Heart left ventricle (tissue), 16 donors: ENCODE results near the gene LYPD4. TPM values are rescaled to one million over a fixed set of nuclear protein-coding genes. Genes with fewer than 3 reads are reported as not detected.
A peak's percentile ranks its signal among the peaks of the same experiment; 100 is the strongest.

Source experiments
- ATAC-seq, 4 donors: fragments of 200-7000 bp; cut with Tn5 transposase; one replicate each; pipeline ENCODE4 v1.9.1; 2020 to 2022; ENCODE audit warnings: moderate library complexity in 4 of 4, mild to moderate bottlenecking in 3 of 4, moderate number of reproducible peaks in 1 of 4
- DNase-seq, 5 donors: peaks; one replicate each; pipeline ENCODE4 v3.0.0-alpha.2; 2020
- H3K27ac ChIP-seq, 12 donors: fragments of 200-600 bp; sonication (generic) in 4 of 12; one replicate each; pipeline versions ENCODE4 v1.5.0 to v1.8.0; 2016 to 2022; ENCODE audit warnings: mild to moderate bottlenecking in 2 of 12
- H3K27me3 ChIP-seq, 9 donors: fragments of 200-600 bp; sonication (generic) in 2 of 9; one replicate each; pipeline versions ENCODE4 v1.5.1 to v1.8.0; 2016 to 2022; ENCODE audit warnings: mild to moderate bottlenecking in 3 of 9
- H3K36me3 ChIP-seq, 9 donors: fragments of 200-600 bp; sonication (generic) in 2 of 9; one replicate each; pipeline versions ENCODE4 v1.5.0 to v1.8.0; 2018 to 2022; ENCODE audit warnings: mild to moderate bottlenecking in 2 of 9
- H3K4me1 ChIP-seq, 12 donors: fragments of 200-600 bp; sonication (generic) in 4 of 12; one replicate each; pipeline versions ENCODE4 v1.5.0 to v1.8.0; 2016 to 2022; ENCODE audit warnings: mild to moderate bottlenecking in 3 of 12
- H3K4me3 ChIP-seq, 12 donors: fragments of 200-600 bp; sonication (generic) in 4 of 12; one replicate each; pipeline versions ENCODE4 v1.5.0 to v1.8.0; 2017 to 2022; ENCODE audit warnings: mild to moderate bottlenecking in 9 of 12, moderate library complexity in 4 of 12
- H3K9me3 ChIP-seq, 12 donors: fragments of 200-600 bp; sonication (generic) in 4 of 12; one replicate each; pipeline versions ENCODE4 v1.5.0 to v1.8.0; 2016 to 2022; ENCODE audit warnings: mild to moderate bottlenecking in 1 of 12
- POLR2A ChIP-seq, 2 donors: fragments of 450-650 bp; IDR thresholded peaks; one replicate each; pipeline ENCODE4 v1.6.1; 2017; ENCODE audit warnings: antibody characterized with exemption in 2 of 2, mild to moderate bottlenecking in 2 of 2, moderate library complexity in 2 of 2
- WGBS, 4 donors: extraction: QIAGEN DNeasy Blood & Tissue Kit in 2 of 4; methylation state at CpG; one replicate each; pipeline versions ENCODE4 v1.1.5 to v1.1.7; 2013 to 2018; 5-methylcytosine and 5-hydroxymethylcytosine counted together
- intact Hi-C, 10 donors: fragments of 100-400 bp; cut with DNase I; formaldehyde crosslinking; loops; one replicate each; pipeline versions ENCODE4 v1.11.1 to v1.14.2; 2022
- polyA plus RNA-seq, 2 donors: library from polyadenylated mRNA; stranded (reverse); fragments of 200-250 nt; gene quantifications; one replicate each; pipeline ENCODE4 v1.2.3, GENCODE V29; 2013
- total RNA-seq, 9 donors: library from RNA; depleted of rRNA in 2 of 9; stranded (reverse); fragments of >200 nt in 2 of 9; fragmentation: NEBNext Ultra II Directional in 3 of 9; extraction: Animal tissue kit (Norgen Biotek cat#: 25700) in 3 of 9; gene quantifications; one replicate each; pipeline versions ENCODE4 v1.1.0 to v1.2.4, GENCODE V29; 2016 to 2023
- TF ChIP-seq, protein P1 (sequence below), 12 donors: fragments of 200-600 bp; sonication (generic) in 4 of 12; IDR thresholded peaks; one replicate each; pipeline versions ENCODE4 v1.5.0 to v1.8.0; 2018 to 2022; ENCODE audit warnings: antibody characterized with exemption in 12 of 12, mild to moderate bottlenecking in 5 of 12
- donor health status: ischemic (EF 13 %, LVEDD 7.1; RV severe dilation, severe dysfunction).
- donor health status: healthy with polysubstance abuse.
- donor health status: DM: no; HTN: yes; CAD: no.
- donor health status: DM: no; HTN: no; CAD: no.
- donor health status: ischemic (EF 25% LVEDD 6.9; RV normal size, moderate dysfunction).
- donor health status: ischemic (EF 25% LVEDD 5.7; RV mildly dilated, moderate dysfunction).
- donor health status: healthy.
- donor health status: DM: yes; HTN: yes; CAD: no.
- donor health status: ischemic (EF 35%, LVEDD 5.7; RV mildly dilated, moderate dysfunction).
- donor health status: nonischemic (EF 11% LVEDD 7.7; RV severe dilation, severe dysfunction).
- donor health status: DM: yes; HTN: yes; CAD: no.
- donor health status: PGD.
- donor health status: ischemic (EF 29% LVEDD 5.4; RV normal size, mild dysfunction).
- donor health status: nonischemic (EF 23%, LVEDD 6.1; RV moderate dilation, normal function).

The LYPD4 gene
- total and polyA plus RNA-seq, 11 donors: not detected

DNA sequence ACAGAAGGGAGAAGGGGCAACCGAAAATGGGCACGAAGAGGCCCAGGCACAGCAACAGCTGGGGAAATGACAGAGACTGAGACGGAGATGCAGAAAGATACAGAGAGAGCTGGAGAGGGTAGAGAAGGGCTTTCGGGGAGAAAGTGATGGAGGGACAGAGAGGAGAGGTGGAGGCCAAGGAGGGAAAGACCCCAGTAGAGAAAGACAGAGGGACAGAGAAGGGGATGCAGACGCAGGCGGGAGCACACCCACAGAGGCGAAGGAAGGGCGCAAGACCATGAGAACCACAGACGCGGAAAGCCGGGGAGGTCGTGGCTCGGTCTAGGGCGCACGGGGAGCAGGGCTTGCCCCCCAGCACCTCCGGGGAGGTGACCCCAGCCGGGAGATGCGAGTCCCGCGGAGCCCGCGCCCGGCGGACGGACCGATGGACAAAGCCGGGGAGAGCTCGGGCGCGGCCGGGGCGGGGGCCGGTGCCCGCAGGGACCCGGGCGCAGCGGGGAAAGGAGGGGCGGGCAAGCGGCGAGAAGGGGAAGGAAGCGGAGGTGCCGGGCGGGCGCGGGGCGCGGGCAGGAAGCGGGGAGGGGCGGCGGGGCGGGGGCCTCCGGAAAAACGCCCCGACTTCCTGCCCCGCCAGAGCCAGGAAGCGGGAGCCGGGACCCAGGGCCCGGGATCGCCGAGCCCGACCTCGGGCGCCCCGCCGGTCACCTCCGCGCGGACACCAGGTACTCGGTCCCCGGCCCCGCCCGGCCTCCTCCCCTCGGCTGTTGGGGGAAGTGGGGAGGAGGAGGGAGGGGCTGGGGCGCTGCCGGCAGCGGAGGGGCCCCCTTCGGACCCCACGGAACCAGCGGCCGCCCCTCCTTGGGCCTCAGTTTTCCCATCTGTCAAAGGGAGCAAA lies 38.3 kb upstream of the LYPD4 start, which contains the start of gene ARHGEF1:
Gene ARHGEF1 (plus strand): TSS at position 617 of the 895 bp plus-strand sequence. CDS start 4,899 bp downstream, outside the sequence.
- Histone ChIP-seq H3K9me3 (no peaks in the 10 kb centered on the region), H3K27ac (peak within 1 kb of the TSS; percentile 83 to 98 (median 93)), H3K4me3 (peak within 1 kb of the TSS; percentile 45 to 99 (median 92)), H3K27me3 (no peaks in the 10 kb centered on the region), H3K36me3 (peaks cover 0 to 4% (median 0%) of the 10 kb centered on the region in 9 donors), H3K4me1 (peaks cover 0 to 48% (median 32%) of the 10 kb centered on the region in 12 donors)
- WGBS, 4 donors: 1 to 5% (median 2%) methylated on average over 20 to 80 of the region's 80 CpGs
- peak in 1 of 2 donors; percentile 62 for TF ChIP-seq POLR2A (IDR thresholded peaks at IDR 0.05)
- TF ChIP-seq, protein P1, sequence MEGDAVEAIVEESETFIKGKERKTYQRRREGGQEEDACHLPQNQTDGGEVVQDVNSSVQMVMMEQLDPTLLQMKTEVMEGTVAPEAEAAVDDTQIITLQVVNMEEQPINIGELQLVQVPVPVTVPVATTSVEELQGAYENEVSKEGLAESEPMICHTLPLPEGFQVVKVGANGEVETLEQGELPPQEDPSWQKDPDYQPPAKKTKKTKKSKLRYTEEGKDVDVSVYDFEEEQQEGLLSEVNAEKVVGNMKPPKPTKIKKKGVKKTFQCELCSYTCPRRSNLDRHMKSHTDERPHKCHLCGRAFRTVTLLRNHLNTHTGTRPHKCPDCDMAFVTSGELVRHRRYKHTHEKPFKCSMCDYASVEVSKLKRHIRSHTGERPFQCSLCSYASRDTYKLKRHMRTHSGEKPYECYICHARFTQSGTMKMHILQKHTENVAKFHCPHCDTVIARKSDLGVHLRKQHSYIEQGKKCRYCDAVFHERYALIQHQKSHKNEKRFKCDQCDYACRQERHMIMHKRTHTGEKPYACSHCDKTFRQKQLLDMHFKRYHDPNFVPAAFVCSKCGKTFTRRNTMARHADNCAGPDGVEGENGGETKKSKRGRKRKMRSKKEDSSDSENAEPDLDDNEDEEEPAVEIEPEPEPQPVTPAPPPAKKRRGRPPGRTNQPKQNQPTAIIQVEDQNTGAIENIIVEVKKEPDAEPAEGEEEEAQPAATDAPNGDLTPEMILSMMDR (IDR thresholded peaks at IDR 0.05): no peak
- intact Hi-C loops: loop anchor here in 4 of 10 donors (5.0 kb wide), 3 partner anchors 49 to 194 kb away; partner anchors contain the start of genes RABAC1 (in 2 of the 4) and ZNF574 (in 1 of the 4)
- ATAC-seq (peak in 3 of 4 donors; percentile 20 to 50 (median 33)), DNase-seq (peak; percentile 76 to 88 (median 80))

DNA sequence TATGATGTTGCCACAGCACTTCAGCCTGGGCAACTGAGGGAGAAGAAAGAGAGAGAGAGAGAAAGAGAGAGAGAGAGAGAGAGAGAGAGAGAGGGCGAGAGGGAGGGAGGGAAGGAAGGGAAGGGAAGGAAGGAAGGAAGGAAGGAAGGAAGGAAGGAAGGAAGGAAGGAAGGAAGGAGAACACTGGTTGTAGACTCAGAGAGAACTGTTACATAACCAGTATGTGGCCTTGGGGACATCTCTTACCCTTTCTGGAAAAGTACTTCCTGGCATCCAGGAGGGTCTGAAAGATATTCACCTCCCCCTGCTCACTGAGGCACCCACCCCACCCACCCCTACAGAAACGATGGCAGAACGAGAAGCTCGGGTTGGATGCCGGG lies 35.8 kb upstream of the LYPD4 start:
- TF ChIP-seq POLR2A (IDR thresholded peaks at IDR 0.05): no peak
- TF ChIP-seq, protein P1 (IDR thresholded peaks at IDR 0.05): no peak

DNA sequence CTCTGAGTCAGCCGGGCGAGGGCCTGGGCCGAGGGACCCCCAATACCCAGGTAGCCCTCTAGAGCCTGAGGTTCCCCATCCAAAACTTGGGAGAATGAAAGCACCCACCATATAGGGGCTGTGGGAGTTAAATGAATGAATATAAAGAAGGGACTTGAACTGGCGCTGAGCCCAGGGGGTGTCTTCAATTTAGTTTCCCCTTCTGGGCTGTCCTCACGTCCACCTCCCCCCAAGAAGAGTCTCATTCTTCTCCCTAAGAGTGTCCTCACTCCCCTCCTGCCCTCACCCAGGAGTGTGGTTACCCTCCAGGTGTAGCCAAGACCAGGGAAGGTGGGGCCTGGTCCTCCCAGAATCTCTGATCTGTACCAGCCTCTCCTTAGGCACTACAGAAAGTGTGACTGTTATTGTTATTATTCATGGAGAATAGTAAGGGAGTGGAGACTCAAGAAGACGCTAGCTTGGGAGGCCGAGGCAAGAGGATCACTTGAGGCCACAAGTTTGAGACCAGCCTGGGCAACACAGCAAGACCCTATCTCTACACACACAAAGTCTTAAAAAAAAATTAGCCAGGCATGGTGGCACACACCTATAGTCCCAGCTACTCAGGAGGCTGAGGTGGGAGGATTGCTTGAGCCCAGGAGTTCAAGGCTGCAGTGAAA lies 35.3 kb upstream of the LYPD4 start:
- no peak for DNase-seq
- no peak overlapping the region for H3K4me3 ChIP-seq
- no peak for ATAC-seq
- TF ChIP-seq, protein P1 (IDR thresholded peaks at IDR 0.05): no peak
- no peak for TF ChIP-seq POLR2A (IDR thresholded peaks at IDR 0.05)
- no peak overlapping the region for H3K27ac ChIP-seq
- H3K36me3 ChIP-seq: no peaks in the 10 kb centered on the region
- peaks cover 0 to 47% (median 8%) of the 10 kb centered on the region in 12 donors for H3K4me1 ChIP-seq
- H3K27me3 ChIP-seq: no peaks in the 10 kb centered on the region
- intact Hi-C loops: loop anchor here in 7 of 10 donors (5.0 to 10.0 kb wide), 5 partner anchors 53 to 355 kb away; partner anchors contain the start of genes RABAC1 (in 2 of the 7) and ZNF574 (in 1 of the 7)
- WGBS, 4 donors: 80 to 86% (median 83%) methylated on average over 7 of the region's 7 CpGs
- no peaks in the 10 kb centered on the region for H3K9me3 ChIP-seq

More for the DNA sequence above, 35.8 kb upstream of the LYPD4 start:
- no peak for ATAC-seq
- no peaks in the 10 kb centered on the region for H3K9me3 ChIP-seq
- no peaks in the 10 kb centered on the region for H3K27me3 ChIP-seq
- 66 to 76% (median 70%) methylated on average over 5 of the region's 5 CpGs for WGBS, 4 donors
- H3K4me3 ChIP-seq: no peak overlapping the region
- intact Hi-C loops: loop anchor here in 4 of 10 donors (5.0 kb wide), 3 partner anchors 52 to 197 kb away; partner anchors contain the start of genes RABAC1 (in 2 of the 4) and ZNF574 (in 1 of the 4)
- H3K4me1 ChIP-seq: peaks cover 0 to 48% (median 12%) of the 10 kb centered on the region in 12 donors
- DNase-seq: no peak
- H3K27ac ChIP-seq: no peak overlapping the region
- H3K36me3 ChIP-seq: no peaks in the 10 kb centered on the region
